GM19468 (cell line): ENCODE results near the gene APMAP.

Experiments
- ATAC-seq: cut with Tn5 transposase; IDR thresholded peaks from one replicate; pipeline ENCODE4 v1.9.1; 2021; ENCODE audit warnings: mild to moderate bottlenecking, moderate library complexity, moderate number of reproducible peaks; ENCODE audit not compliant: unreplicated experiment; ENCODE audit errors: extremely low read depth

Gene APMAP

DNA sequence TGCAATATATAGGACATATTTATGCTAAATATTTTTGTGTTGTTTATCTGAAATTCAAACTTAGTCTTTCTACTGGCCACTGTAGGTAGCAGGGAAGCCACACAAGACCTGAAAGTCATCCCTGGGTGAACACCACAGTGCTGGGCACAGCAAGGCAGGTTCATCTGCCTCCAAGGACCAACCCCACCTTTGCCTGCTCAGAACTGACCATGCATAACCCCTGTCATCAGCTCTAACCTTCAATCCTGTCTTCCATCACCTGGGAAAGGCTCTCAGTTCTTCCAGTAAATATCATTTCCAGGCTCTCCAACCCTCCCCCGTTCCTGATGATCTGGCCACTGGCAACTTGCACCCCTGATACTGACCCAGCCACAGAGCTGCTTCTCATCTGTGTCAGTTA, 76.1 kb downstream of the APMAP start:
- ATAC-seq = no peak

- ATAC-seq = no peak
Measured at GRCh38 chr20:24915892-24916291, 76.7 kb downstream of the APMAP start.

DNA sequence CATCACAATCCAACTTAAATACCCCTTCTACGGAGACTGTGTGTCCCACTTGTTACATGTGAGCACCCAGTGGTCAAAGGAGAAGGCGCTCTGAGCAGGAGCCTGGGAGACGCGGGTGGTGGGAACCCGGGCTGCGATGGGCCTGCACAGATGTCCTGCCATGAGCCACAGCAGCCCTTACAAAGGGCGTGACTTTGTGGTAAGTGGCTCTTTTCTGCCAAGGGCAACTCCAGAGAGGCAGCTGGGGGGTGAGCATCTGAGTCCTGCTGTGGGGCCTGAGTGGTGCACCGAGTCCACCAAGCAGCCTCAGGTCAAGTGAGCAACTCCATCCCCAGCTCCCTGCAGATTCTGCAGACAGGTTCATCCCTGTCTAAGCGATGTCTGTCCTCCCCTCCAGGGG, 77.1 kb downstream of the APMAP start:
- no peak for ATAC-seq

GRCh38 chr20:24914388-24915241, 77.9 kb downstream of the APMAP start:
- ATAC-seq = no peak

DNA sequence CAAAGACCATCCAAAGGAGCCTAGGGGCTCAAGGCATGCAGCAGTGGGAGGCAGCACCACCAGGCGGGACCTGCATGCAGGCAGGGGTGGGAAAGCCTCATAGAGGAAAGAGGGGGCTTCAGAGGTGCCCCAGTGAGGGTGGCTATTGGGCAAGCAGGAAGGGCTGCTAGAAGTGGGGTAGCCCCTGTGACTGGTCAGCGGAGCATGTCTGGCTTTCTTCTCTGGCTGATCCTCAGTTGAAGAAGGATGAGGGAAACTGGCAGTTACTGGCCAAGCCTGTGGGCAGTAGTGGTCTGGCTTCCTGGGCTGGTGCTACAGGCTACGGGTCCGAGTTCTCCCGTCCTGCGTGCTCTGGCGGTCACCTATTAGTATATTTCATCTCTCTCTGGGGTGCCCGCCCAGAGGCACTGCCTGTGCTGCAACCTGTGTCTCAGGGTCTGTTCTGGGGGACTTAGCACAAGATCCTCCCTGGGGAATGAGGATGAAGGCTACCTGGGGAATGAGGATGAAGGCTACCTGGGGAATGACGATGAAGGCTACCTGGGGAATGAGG, 79.4 kb downstream of the APMAP start:
- no peak for ATAC-seq
